ENCODE measurements around the gene ATP2C2.

Gene ATP2C2

GRCh38 chr16:84501077-84501735 is 132.9 kb downstream of the ATP2C2 start:
- DNase-seq, result no peak

GRCh38 chr16:84502075-84502474 is 133.7 kb downstream of the ATP2C2 start:
- DNase-seq, result no peak

GRCh38 chr16:84502581-84502980 is 134.2 kb downstream of the ATP2C2 start:
- DNase-seq, result no peak

GRCh38 chr16:84503751-84504395 is 135.5 kb downstream of the ATP2C2 start:
- DNase-seq, result no peak

GRCh38 chr16:84504420-84505248 is 136.3 kb downstream of the ATP2C2 start, which contains the start of gene MEAK7:
MEAK7 (minus strand) TSS chr16:84504659; CDS start chr16:84498086, 6,573 bp downstream.
- DNase-seq, result peak; percentile 84

- no peak for DNase-seq
These were observed 137.2 kb downstream of the ATP2C2 start for GRCh38 chr16:84505249-84506187.

GRCh38 chr16:84507011-84507982 is 139.0 kb downstream of the ATP2C2 start:
- DNase-seq, result no peak

GRCh38 chr16:84508502-84508901 is 140.2 kb downstream of the ATP2C2 start:
- no peak for DNase-seq

GRCh38 chr16:84509032-84509950 is 141.0 kb downstream of the ATP2C2 start:
- DNase-seq, result no peak

- peak; percentile 88 for DNase-seq
These were observed 143.0 kb downstream of the ATP2C2 start for GRCh38 chr16:84511180-84511800.

- DNase-seq, result no peak
These were observed 143.5 kb downstream of the ATP2C2 start for GRCh38 chr16:84511831-84512230.

- no peak for DNase-seq
These were observed 144.8 kb downstream of the ATP2C2 start for GRCh38 chr16:84513123-84513522.

GRCh38 chr16:84513666-84514065 is 145.3 kb downstream of the ATP2C2 start:
- no peak for DNase-seq

All from NCI-H2227 treated with DMSO at 0.1 percent for 48 hours (cell line).